Mammary epithelial cell (primary cell): ENCODE results near the gene MCMBP.

Experiments used
- EZH2 ChIP-seq: IDR thresholded peaks from 2 replicates; pipeline ENCODE4 v1.6.1; 2012; ENCODE audit warnings: low read length, inconsistent platforms, borderline replicate concordance
- TF ChIP-seq, protein P1 (sequence below), 2 donors: IDR thresholded peaks in 1 of 2; conservative IDR thresholded peaks in 1 of 2; 2 replicates each; pipeline ENCODE4 v1.5.1; 2011 to 2012; ENCODE audit warnings: inconsistent platforms in 2 of 2, low read length in 2 of 2, mild to moderate bottlenecking in 2 of 2, control low read depth in 1 of 2, low read depth in 1 of 2; ENCODE audit not compliant: insufficient read depth in 1 of 2; ENCODE audit errors: extremely low read depth in 1 of 2

DNA sequence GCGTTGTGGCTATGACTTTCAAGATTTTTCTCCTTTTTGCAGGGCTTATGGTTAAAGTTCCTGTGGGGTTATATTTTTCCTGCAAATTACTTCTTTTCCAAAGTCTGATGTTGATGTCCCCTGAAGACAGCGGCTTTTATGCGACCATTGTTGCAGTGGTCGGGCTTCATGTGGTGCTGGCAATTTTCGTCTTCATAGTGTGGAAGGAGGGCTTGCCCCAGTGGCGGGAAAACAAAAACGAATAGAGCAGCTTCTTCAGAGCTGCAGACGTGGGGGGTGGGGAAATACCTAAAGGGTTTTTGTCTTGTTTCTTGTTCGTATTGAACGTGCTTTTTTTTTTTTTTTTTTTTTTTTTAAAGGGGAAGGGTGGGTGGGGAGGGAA is 53.8 kb downstream of the MCMBP start:
- TF ChIP-seq, protein P1, sequence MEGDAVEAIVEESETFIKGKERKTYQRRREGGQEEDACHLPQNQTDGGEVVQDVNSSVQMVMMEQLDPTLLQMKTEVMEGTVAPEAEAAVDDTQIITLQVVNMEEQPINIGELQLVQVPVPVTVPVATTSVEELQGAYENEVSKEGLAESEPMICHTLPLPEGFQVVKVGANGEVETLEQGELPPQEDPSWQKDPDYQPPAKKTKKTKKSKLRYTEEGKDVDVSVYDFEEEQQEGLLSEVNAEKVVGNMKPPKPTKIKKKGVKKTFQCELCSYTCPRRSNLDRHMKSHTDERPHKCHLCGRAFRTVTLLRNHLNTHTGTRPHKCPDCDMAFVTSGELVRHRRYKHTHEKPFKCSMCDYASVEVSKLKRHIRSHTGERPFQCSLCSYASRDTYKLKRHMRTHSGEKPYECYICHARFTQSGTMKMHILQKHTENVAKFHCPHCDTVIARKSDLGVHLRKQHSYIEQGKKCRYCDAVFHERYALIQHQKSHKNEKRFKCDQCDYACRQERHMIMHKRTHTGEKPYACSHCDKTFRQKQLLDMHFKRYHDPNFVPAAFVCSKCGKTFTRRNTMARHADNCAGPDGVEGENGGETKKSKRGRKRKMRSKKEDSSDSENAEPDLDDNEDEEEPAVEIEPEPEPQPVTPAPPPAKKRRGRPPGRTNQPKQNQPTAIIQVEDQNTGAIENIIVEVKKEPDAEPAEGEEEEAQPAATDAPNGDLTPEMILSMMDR (conservative IDR thresholded peaks at IDR 0.05 in 1 of 2, IDR thresholded peaks at IDR 0.05 in 1 of 2; ENCODE audit: extremely low read depth in 1 of 2, insufficient read depth in 1 of 2, low read depth in 1 of 2, low read length in 2 of 2) = no peak
- TF ChIP-seq EZH2 = no peak
